ENCODE data around the gene FCRL1. TPM values are rescaled to one million over a fixed set of nuclear protein-coding genes. Genes with fewer than 3 reads are reported as not detected.

The FCRL1 gene
- total RNA-seq, 1 experiment from 2014 or later, result not detected

DNA sequence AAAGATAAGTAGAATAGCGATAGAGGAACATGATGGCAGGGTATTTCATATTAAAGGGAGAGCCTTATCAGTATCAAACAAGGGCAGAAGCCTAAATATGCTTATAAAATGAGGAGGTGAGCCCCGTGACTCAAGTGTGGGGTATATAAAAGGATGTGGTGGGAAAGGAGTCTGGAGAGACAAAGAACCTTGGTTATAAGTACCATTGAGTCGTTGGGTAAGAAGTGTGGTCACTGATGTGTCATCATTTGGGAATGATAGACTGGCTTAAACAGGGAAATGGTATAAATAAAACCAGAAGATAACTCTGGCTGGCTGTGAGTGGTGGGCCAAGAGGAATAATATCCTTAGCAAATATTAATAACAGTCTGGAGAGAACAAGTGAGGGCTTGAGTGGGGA lies 32.6 kb upstream of the FCRL1 start:
- intact Hi-C loops (cut with micrococcal nuclease; ENCODE audit: unreplicated experiment), result loop anchor here (5.0 kb wide), 1 partner anchor 80 kb away; no protein-coding TSS in a partner anchor
- Mint-ChIP-seq H3K36me3 (ENCODE audit: insufficient read depth, unreplicated experiment) (no peaks in the 10 kb centered on the region), H3K27me3 (ENCODE audit: unreplicated experiment) (no peaks in the 10 kb centered on the region), H3K4me1 (ENCODE audit: low read depth, unreplicated experiment) (peaks cover 15% of the 10 kb centered on the region), H3K9me3 (ENCODE audit: low read depth, unreplicated experiment) (no peaks in the 10 kb centered on the region), H3K27ac (ENCODE audit: unreplicated experiment) (peak overlapping the region; percentile 50), H3K4me3 (ENCODE audit: low read depth, unreplicated experiment) (no peak overlapping the region)
- BruUV-seq (replicated peaks), result no TSS peak
- TF ChIP-seq, protein P1, sequence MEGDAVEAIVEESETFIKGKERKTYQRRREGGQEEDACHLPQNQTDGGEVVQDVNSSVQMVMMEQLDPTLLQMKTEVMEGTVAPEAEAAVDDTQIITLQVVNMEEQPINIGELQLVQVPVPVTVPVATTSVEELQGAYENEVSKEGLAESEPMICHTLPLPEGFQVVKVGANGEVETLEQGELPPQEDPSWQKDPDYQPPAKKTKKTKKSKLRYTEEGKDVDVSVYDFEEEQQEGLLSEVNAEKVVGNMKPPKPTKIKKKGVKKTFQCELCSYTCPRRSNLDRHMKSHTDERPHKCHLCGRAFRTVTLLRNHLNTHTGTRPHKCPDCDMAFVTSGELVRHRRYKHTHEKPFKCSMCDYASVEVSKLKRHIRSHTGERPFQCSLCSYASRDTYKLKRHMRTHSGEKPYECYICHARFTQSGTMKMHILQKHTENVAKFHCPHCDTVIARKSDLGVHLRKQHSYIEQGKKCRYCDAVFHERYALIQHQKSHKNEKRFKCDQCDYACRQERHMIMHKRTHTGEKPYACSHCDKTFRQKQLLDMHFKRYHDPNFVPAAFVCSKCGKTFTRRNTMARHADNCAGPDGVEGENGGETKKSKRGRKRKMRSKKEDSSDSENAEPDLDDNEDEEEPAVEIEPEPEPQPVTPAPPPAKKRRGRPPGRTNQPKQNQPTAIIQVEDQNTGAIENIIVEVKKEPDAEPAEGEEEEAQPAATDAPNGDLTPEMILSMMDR (IDR thresholded peaks at IDR 0.05; ENCODE audit: unreplicated experiment), result no peak
- DNase-seq, result peak; percentile 25
- CTCF ChIA-PET, result interaction anchor here (0.6 kb wide), 1 partner anchor 10 kb away, joined by 3 read pairs; no protein-coding TSS in a partner anchor

DNA sequence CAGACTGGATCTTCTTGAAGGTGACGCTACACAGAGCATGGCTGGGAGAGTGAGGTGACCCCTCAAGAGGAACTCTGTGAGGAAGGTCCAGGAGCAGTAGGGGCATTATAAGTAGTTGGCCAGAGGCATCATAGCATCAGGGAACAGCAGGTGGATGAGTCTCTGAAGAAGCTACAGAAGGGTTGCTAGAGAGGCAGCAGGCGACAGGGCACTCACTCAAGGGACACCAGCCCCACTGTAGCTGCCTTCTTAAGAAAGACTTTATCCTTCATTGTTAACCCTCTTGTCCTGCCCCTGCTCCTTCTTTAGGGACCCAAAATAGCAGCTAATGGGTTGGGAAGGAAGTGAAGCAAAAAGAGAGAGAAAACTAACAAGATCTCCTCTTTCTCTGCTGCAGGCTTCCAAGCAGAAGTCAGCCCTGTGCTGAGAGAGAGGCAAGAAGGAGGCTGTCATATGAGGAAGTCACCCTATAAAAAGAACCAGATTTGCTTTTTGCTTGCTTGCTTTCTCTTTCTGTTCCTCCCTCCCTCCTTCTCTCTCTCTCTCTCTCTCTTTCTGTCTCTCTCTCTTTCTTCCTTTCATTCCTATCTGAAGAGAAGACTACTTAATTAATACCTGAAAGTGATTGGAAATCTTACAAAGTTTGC lies 29.4 kb upstream of the FCRL1 start:
- Mint-ChIP-seq H3K4me3 (ENCODE audit: low read depth, unreplicated experiment) (no peak overlapping the region), H3K27me3 (ENCODE audit: unreplicated experiment) (no peaks in the 10 kb centered on the region), H3K36me3 (ENCODE audit: insufficient read depth, unreplicated experiment) (no peaks in the 10 kb centered on the region), H3K27ac (ENCODE audit: unreplicated experiment) (peak overlapping the region; percentile 14), H3K9me3 (ENCODE audit: low read depth, unreplicated experiment) (no peaks in the 10 kb centered on the region), H3K4me1 (ENCODE audit: low read depth, unreplicated experiment) (peaks cover 15% of the 10 kb centered on the region)
- TF ChIP-seq, protein P1 (IDR thresholded peaks at IDR 0.05; ENCODE audit: unreplicated experiment), result no peak
- intact Hi-C loops (cut with micrococcal nuclease; ENCODE audit: unreplicated experiment), result no loop called here
- BruUV-seq (replicated peaks), result no TSS peak
- CTCF ChIA-PET, result interaction anchor here (0.7 kb wide), 1 partner anchor 166 kb away, joined by 3 read pairs; no protein-coding TSS in a partner anchor
- no peak for DNase-seq

DNA sequence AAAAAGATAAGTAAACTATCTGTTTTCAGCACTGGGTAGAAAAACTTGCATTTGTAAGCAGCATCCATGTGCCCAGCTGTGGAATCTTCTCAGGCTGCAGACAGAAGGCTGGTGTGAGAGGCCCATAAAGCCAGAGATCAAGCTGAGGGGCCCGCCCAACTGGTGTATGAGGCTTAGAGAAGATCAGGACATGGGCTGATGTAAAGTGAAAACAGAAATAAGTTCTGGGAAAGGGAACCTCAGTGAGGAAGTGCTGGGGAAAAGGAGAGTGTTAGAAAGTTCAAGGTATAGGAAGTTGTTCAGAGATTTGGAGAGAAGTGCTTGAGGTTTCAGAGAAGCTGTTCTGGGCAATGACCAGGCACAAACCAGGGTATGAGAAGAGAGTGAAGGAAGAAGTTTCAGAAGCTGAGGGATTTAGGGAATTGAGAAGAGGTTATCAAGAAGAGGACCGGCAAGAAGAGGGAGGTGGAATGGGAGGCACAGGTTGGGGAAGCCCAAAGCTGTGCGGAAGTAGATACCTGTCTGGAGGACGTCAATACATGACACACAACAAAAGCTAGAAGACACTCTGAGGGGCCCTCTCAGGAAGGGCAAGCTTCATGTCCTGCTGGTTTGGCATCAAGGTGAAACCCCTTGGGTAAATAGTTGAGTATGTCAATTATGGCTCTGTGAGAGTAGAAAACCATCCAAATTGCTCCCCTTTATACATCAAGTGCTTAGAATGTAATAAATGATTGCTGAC lies 24.3 kb upstream of the FCRL1 start:
- BruUV-seq (replicated peaks), result no TSS peak
- H3K4me3 Mint-ChIP-seq (ENCODE audit: low read depth, unreplicated experiment), result no peak overlapping the region
- intact Hi-C loops (cut with micrococcal nuclease; ENCODE audit: unreplicated experiment), result no loop called here
- no peaks in the 10 kb centered on the region for H3K9me3 Mint-ChIP-seq (ENCODE audit: low read depth, unreplicated experiment)
- CTCF ChIA-PET, result no interaction called here
- H3K4me1 Mint-ChIP-seq (ENCODE audit: low read depth, unreplicated experiment), result no peaks in the 10 kb centered on the region
- H3K27ac Mint-ChIP-seq (ENCODE audit: unreplicated experiment), result no peak overlapping the region
- H3K36me3 Mint-ChIP-seq (ENCODE audit: insufficient read depth, unreplicated experiment), result no peaks in the 10 kb centered on the region
- TF ChIP-seq, protein P1 (IDR thresholded peaks at IDR 0.05; ENCODE audit: unreplicated experiment), result no peak
- no peak for DNase-seq
- H3K27me3 Mint-ChIP-seq (ENCODE audit: unreplicated experiment), result peaks cover 13% of the 10 kb centered on the region

DNA sequence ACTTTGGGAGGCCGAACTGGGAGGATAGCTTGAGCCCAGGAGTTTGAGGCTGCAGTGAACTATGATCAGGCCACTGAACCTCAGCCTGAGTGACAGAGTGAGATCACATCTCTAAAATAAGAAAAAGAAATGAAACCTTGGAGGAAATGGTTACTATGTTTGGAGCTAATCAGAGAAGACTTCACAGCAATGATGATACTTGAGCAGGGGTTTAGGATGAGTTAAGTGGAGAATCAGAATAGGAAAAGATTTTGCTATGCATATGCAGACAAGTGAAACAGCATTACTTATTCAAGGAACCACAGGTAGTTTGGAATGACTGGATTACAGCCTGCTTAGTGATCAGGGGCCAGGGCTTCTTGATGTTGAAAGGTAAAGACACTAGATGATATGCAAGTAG lies 23.0 kb upstream of the FCRL1 start:
- no TSS peak for BruUV-seq (replicated peaks)
- TF ChIP-seq, protein P1 (IDR thresholded peaks at IDR 0.05; ENCODE audit: unreplicated experiment), result no peak
- no peak for DNase-seq
- intact Hi-C loops (cut with micrococcal nuclease; ENCODE audit: unreplicated experiment), result no loop called here
- CTCF ChIA-PET, result interaction anchor here (0.6 kb wide), 1 partner anchor 223 kb away, joined by 4 read pairs; no protein-coding TSS in a partner anchor
- Mint-ChIP-seq H3K4me1 (ENCODE audit: low read depth, unreplicated experiment) (peaks cover 8% of the 10 kb centered on the region), H3K4me3 (ENCODE audit: low read depth, unreplicated experiment) (no peak overlapping the region), H3K27ac (ENCODE audit: unreplicated experiment) (no peak overlapping the region), H3K36me3 (ENCODE audit: insufficient read depth, unreplicated experiment) (no peaks in the 10 kb centered on the region), H3K9me3 (ENCODE audit: low read depth, unreplicated experiment) (no peaks in the 10 kb centered on the region), H3K27me3 (ENCODE audit: unreplicated experiment) (peaks cover 13% of the 10 kb centered on the region)

Data from Calu3 (cell line).